VCaP (cell line): Measurements from ENCODE around the gene PCSK6.
A peak's percentile ranks its signal among the peaks of the same experiment; 100 is the strongest.

Experiments
- H3K27ac ChIP-seq: fragments of 450-650 bp; 2 replicates; pipeline ENCODE4 v1.5.1; 2017
- CTCF ChIP-seq: fragments of 450-650 bp; conservative IDR thresholded peaks from 2 replicates; pipeline ENCODE4 v1.5.1; 2017; ENCODE audit warnings: mild to moderate bottlenecking, moderate library complexity

The PCSK6 gene

GRCh38 chr15:101413239-101413638 lies 76.3 kb downstream of the PCSK6 start:
- H3K27ac ChIP-seq = no peak overlapping the region
- TF ChIP-seq CTCF = peak; percentile 34; the same call in 1 of the 2 replicates

- no peak overlapping the region for H3K27ac ChIP-seq
These were observed 77.9 kb downstream of the PCSK6 start for GRCh38 chr15:101411581-101411980.

GRCh38 chr15:101411085-101411484 lies 78.4 kb downstream of the PCSK6 start:
- no peak overlapping the region for H3K27ac ChIP-seq
- TF ChIP-seq CTCF = no peak

More at GRCh38 chr15:101411581-101411980, 77.9 kb downstream of the PCSK6 start:
- TF ChIP-seq CTCF = no peak

GRCh38 chr15:101410612-101411011 lies 78.9 kb downstream of the PCSK6 start:
- no peak overlapping the region for H3K27ac ChIP-seq
- TF ChIP-seq CTCF = no peak

GRCh38 chr15:101409621-101410020 lies 79.9 kb downstream of the PCSK6 start:
- H3K27ac ChIP-seq = no peak overlapping the region
- TF ChIP-seq CTCF = no peak

GRCh38 chr15:101407966-101408775 lies 81.3 kb downstream of the PCSK6 start:
- no peak overlapping the region for H3K27ac ChIP-seq
- no peak for TF ChIP-seq CTCF

- H3K27ac ChIP-seq = no peak overlapping the region
- no peak for TF ChIP-seq CTCF
These were observed 82.1 kb downstream of the PCSK6 start for GRCh38 chr15:101407439-101407838.
